ENCODE results near the gene MYOT.

MYOT gene

DNA sequence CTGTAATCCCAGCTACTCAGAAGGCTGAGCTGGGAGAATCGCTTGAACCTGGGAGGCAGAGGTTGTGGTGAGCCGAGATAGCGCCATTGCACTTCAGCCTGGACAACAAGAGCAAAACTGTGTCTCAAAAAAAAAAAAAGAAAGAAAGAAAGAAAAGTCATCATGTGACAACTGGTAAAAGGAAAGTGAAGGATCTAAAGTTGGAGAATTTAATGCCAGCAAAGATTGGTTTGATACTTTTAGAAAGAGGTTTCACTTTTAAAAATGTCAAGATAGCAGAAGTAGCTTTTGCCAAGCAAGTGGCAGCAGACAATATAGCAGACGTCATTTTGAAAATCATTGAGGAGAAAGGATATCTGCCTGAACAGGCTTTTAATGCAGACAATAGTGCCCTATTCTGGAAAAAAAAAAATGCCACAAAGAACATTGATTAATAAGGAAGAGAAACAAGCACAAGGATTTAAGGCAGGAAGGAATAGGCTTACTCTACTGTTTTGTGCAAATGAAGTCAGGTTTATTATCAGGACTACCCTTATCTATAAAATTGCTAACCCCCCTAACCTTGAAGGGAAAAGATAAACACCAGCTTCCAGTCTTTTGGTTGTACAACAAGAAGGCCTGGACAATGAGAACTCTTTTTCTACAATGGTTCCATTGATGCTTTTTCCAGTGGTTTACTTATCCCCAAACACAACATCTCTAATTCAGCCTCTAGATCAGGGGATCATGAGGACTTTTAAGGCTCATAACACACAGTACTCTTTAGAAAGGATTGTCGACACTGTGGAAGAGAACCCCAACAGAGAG lies 33.6 kb downstream of the MYOT start:
- H3K79me2 ChIP-seq (ENCODE audit: insufficient read depth, low read length), result no peaks in the 10 kb centered on the region
- no peak overlapping the region for H3K4me3 ChIP-seq (ENCODE audit: low read depth in 1 of 2, low read length in 2 of 2)
- TF ChIP-seq EZH2 (IDR thresholded peaks at IDR 0.05; ENCODE audit: borderline replicate concordance, low read depth, low read length, severe bottlenecking), result no peak
- TF ChIP-seq, protein P1, sequence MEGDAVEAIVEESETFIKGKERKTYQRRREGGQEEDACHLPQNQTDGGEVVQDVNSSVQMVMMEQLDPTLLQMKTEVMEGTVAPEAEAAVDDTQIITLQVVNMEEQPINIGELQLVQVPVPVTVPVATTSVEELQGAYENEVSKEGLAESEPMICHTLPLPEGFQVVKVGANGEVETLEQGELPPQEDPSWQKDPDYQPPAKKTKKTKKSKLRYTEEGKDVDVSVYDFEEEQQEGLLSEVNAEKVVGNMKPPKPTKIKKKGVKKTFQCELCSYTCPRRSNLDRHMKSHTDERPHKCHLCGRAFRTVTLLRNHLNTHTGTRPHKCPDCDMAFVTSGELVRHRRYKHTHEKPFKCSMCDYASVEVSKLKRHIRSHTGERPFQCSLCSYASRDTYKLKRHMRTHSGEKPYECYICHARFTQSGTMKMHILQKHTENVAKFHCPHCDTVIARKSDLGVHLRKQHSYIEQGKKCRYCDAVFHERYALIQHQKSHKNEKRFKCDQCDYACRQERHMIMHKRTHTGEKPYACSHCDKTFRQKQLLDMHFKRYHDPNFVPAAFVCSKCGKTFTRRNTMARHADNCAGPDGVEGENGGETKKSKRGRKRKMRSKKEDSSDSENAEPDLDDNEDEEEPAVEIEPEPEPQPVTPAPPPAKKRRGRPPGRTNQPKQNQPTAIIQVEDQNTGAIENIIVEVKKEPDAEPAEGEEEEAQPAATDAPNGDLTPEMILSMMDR (IDR thresholded peaks at IDR 0.05; ENCODE audit: borderline replicate concordance, extremely low read depth, low read length, poor library complexity, severe bottlenecking), result no peak
- no peaks in the 10 kb centered on the region for H3K9me3 ChIP-seq (ENCODE audit: insufficient read depth, low read length, severe bottlenecking)
- no peak overlapping the region for H3K27ac ChIP-seq (ENCODE audit: low read length)
- no peaks in the 10 kb centered on the region for H3K4me1 ChIP-seq (ENCODE audit: insufficient read depth, low read length)
- H3K27me3 ChIP-seq (ENCODE audit: insufficient read depth, low read length, poor library complexity), result peaks cover 3% of the 10 kb centered on the region
- no peaks in the 10 kb centered on the region for H4K20me1 ChIP-seq (ENCODE audit: insufficient read depth, low read length)
- H3K4me2 ChIP-seq (ENCODE audit: insufficient read depth, low read length), result no peak overlapping the region
- no peak overlapping the region; the same call in 1 of the 2 replicates for H2AFZ ChIP-seq (ENCODE audit: low read depth, low read length)
- DNase-seq (no peak), ATAC-seq (ENCODE audit: insufficient read depth, low read depth) (no peak)
- H3K9ac ChIP-seq (ENCODE audit: low read depth, low read length), result no peak overlapping the region
- H3K36me3 ChIP-seq (ENCODE audit: insufficient read depth, low read length), result no peaks in the 10 kb centered on the region

DNA sequence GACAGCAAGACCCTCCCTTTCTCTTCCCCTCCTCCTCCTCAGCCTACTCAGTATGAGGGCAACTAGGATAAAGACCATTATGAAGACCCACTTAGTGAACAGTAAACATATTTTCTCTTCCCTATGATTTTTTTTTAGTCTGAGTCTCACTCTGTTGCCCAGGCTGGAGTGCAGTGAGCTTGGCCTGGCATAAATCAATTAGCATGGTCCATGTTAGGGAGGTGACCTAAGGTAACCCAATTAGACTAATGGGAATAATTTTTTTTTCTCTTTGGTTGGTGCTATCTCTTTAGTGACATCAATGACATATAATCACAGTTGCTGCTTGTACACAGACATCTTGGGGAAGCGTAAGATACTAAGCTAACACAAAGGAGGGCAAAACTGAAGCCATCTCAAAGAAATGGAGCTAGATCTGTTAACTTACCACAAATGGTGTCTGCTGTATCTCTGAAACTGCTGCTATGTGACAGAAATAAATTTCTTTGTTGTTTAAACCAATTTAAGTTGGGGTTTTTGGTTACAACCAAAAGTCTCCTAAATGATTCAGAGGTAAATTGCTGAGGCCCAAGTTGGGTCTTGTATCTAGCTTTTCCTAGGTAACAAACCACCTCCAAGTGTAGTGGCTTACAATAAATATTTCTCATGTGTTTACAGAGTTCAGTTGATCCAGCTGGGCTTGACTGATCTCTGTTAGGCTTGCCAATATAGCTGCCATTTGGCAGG lies 34.9 kb downstream of the MYOT start:
- H3K4me3 ChIP-seq (ENCODE audit: low read depth in 1 of 2, low read length in 2 of 2), result no peak overlapping the region
- DNase-seq, result no peak
- H3K79me2 ChIP-seq (ENCODE audit: insufficient read depth, low read length), result no peaks in the 10 kb centered on the region
- ATAC-seq (ENCODE audit: insufficient read depth, low read depth), result no peak
- H3K27ac ChIP-seq (ENCODE audit: low read length), result no peak overlapping the region
- no peak overlapping the region for H3K4me2 ChIP-seq (ENCODE audit: insufficient read depth, low read length)
- no peak overlapping the region for H2AFZ ChIP-seq (ENCODE audit: low read depth, low read length)
- no peaks in the 10 kb centered on the region for H3K9me3 ChIP-seq (ENCODE audit: insufficient read depth, low read length, severe bottlenecking)
- H3K36me3 ChIP-seq (ENCODE audit: insufficient read depth, low read length), result no peaks in the 10 kb centered on the region
- no peak overlapping the region for H3K9ac ChIP-seq (ENCODE audit: low read depth, low read length)
- no peaks in the 10 kb centered on the region for H4K20me1 ChIP-seq (ENCODE audit: insufficient read depth, low read length)
- H3K27me3 ChIP-seq (ENCODE audit: insufficient read depth, low read length, poor library complexity), result peaks cover 3% of the 10 kb centered on the region
- H3K4me1 ChIP-seq (ENCODE audit: insufficient read depth, low read length), result no peaks in the 10 kb centered on the region
- no peak for TF ChIP-seq EZH2 (IDR thresholded peaks at IDR 0.05; ENCODE audit: borderline replicate concordance, low read depth, low read length, severe bottlenecking)
- TF ChIP-seq, protein P1 (IDR thresholded peaks at IDR 0.05; ENCODE audit: borderline replicate concordance, extremely low read depth, low read length, poor library complexity, severe bottlenecking), result no peak

DNA sequence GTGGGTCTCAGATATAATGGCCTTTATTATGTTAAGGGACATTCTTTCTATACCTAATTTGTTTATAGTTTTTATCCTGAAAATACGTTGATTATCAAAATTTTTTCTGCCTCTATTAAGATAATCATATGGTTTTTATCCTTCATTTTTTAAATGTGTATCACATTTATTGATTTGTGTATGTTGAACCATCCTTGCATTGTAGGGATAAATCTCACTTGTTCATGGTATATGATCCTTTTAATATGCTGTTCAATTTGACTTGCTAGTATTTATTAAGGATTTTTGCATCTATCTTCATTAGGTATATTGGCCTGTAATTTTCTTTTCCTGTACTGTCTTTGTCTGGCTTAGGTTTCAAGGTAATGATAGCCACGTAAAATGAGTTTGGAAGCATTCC lies 47.1 kb downstream of the MYOT start:
- no peak for ATAC-seq (ENCODE audit: insufficient read depth, low read depth)
- DNase-seq, result no peak

More for the DNA sequence above, 47.1 kb downstream of the MYOT start:
- no peak overlapping the region for H3K4me3 ChIP-seq (ENCODE audit: low read depth in 1 of 2, low read length in 2 of 2)
- no peaks in the 10 kb centered on the region for H3K4me1 ChIP-seq (ENCODE audit: insufficient read depth, low read length)
- H3K9ac ChIP-seq (ENCODE audit: low read depth, low read length), result no peak overlapping the region
- H3K27ac ChIP-seq (ENCODE audit: low read length), result no peak overlapping the region
- no peaks in the 10 kb centered on the region for H3K36me3 ChIP-seq (ENCODE audit: insufficient read depth, low read length)
- H4K20me1 ChIP-seq (ENCODE audit: insufficient read depth, low read length), result no peaks in the 10 kb centered on the region
- H3K79me2 ChIP-seq (ENCODE audit: insufficient read depth, low read length), result no peaks in the 10 kb centered on the region
- no peaks in the 10 kb centered on the region for H3K9me3 ChIP-seq (ENCODE audit: insufficient read depth, low read length, severe bottlenecking)
- H3K27me3 ChIP-seq (ENCODE audit: insufficient read depth, low read length, poor library complexity), result no peaks in the 10 kb centered on the region
- no peak overlapping the region for H2AFZ ChIP-seq (ENCODE audit: low read depth, low read length)
- TF ChIP-seq, protein P1 (IDR thresholded peaks at IDR 0.05; ENCODE audit: borderline replicate concordance, extremely low read depth, low read length, poor library complexity, severe bottlenecking), result no peak
- no peak for TF ChIP-seq EZH2 (IDR thresholded peaks at IDR 0.05; ENCODE audit: borderline replicate concordance, low read depth, low read length, severe bottlenecking)
- H3K4me2 ChIP-seq (ENCODE audit: insufficient read depth, low read length), result no peak overlapping the region

All from DND-41 (cell line).